Measurements from ENCODE around the gene ZBTB42.

ZBTB42 gene

DNA sequence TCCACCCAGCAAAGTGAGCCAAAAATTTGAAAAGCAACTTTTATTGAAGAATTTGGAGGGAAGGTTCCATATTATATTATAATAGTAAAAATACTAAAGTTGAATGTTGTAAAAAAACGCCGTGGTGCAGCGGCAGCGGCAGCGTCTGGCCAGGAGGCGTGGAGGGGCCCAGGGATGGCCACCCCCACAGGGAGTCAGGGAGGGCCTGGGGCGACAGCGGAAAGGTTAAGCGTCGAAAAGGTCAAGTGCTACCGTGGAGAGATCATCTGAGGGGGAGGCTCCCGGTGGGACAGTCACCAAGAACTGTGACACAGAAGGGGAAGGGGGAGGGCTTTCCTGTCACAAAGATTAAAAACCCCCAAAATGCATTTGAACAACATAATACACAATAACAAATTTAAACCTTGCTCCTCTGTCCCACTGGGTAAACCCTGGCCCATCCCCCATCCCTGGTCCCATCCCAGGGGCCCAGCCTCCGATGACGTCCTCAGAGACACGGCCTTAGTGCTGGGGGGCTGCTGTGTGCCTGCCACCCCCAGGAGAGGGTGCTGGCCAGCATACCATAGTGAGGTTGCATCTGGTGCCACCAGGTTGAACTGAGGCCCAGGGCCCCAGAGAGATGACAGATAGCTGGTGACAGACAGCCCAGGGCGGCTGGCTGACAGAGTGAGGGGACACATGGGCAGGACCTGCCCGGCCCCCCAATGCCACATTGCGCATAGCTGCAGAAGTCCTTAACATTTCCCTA is 31.4 kb upstream of the ZBTB42 start:
- no peak for DNase-seq

DNA sequence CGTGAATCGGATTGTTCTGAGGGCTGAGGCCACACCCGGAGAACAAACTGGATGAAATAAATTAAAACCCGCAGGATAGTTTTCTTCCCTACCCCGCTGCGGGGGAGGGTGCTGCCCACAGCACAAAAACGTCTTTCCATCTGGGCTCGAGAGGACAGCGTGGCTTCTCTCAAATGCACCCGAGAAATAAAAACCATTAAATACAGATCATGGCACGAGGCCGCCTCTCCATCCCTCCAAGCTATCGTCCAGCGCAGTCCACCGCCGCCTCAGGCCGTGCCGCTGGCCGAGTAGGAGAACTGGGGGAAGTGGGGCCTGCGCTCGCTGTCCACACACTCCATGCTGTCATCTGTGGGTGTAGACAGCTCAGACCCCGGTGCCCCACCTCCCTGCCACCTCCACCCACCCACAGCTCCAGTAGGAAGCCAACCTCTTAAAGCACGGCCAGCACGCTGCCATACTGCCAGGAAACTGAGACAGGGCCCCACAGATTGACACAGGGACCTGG is 30.8 kb upstream of the ZBTB42 start:
- no peak for DNase-seq

DNA sequence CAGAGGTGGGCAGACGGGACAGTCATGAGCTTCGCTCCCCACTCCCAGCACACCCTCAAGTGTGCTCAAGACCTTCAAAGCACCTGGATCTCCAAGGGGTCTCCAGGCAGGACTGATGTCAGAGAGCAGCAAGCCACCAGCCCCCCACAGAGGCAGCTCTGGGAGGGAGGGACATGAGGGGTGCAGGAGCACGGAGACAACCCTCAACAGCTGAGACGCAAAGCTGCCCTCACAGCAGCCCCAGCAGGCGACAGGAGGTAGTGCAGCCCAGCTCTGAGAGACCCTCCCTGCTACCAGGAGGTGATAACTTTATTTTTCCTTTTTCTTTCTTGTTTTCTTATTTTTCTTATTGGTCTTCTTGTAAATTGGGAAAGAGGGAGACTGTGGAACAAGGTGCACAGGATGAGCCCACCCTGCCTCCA is 30.0 kb upstream of the ZBTB42 start:
- no peak for DNase-seq

DNA sequence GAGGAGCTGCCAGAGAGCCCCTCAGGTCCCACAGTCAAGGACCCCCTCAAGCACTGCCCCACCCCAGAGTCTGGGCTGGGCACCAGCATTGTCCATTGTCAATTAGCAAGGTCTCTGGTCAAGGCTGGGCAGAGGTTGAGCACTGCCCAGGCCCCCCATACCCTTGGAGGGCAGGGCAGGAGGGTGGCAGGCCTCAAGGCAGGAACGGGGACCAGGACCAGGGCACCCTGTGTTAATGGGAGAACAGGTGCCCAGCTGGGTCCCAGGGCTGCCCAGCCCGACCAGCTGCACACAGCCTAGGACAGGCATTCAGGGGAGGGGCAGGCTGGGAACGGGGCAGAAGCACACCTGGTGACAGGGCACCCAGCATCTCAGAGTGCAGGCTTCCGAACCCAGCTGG is 29.5 kb upstream of the ZBTB42 start:
- no peak for DNase-seq

DNA sequence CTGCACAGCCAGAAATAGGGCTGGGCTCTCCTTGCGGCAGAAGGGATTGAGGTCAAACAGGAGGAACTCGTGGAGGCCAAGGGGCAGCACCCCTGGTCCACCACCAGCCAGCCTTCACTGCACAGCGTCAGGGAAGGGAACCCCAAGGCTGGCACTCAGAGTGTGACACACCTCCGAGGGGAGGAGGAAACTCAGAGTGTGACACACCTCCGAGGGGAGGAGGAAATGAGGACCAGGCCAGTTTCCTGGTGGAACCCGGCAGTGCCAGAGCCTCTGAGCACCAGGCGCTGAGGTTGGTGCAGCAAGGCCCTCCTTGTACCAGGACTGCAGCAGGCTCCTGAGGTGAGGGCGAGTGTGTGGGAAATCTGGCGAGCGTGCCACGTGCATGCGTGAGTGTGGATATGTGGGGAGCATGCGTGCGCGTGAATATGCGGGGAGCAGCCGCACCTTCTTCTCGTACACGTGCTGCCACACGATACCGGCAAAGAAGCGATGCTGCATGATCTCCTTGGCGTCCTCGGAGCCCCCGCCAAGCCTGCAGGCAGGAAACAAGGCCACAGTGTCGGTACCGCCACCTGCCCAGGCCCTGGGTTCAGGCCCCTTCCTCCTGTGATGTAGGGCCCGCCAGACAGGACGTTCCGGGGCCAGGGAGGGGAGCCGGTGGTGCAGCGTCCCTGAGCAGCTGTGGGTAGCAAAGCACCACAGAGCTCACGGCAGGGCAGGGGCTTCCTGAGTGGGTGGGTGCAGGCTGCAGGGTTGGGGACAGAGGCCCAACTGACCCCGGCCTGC is 28.8 kb upstream of the ZBTB42 start:
- no peak for DNase-seq

DNA sequence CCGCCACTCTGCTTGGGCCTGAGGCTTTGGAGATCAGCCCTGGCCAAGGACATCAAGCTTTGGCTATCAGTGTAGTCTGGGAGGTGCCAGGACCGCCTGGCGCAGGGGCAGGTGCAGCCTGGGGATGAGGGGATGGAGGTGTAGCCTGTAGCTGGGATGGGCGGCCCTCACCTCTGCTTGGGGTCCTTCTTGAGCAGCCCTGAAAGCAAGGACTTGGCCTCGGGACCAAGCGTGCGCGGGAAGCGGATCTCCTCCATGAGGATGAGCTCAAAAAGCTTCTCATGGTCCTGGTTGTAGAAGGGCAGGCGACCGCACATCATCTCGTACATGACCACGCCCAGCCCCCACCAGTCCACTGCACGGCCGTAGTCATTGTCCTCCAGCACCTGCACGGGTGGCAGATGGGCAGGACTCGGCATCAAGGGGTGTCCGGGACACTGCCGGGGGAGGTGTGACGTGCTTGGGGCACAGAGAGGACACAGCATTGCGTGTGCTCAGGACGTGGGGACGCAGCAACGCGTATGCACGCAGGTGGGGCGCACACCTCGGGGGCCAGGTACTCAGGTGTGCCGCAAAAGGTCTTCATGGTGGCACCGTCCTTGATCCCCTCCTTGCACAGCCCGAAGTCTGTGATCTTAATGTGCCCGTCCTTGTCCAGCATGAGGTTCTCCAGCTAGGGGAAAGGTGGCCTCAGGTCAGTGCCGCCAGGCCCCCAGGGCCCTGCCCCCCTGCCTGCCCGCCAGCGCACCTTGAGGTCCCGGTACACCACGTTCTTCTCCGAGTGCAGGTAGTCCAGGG is 28.0 kb upstream of the ZBTB42 start:
- DNase-seq, result no peak

DNA sequence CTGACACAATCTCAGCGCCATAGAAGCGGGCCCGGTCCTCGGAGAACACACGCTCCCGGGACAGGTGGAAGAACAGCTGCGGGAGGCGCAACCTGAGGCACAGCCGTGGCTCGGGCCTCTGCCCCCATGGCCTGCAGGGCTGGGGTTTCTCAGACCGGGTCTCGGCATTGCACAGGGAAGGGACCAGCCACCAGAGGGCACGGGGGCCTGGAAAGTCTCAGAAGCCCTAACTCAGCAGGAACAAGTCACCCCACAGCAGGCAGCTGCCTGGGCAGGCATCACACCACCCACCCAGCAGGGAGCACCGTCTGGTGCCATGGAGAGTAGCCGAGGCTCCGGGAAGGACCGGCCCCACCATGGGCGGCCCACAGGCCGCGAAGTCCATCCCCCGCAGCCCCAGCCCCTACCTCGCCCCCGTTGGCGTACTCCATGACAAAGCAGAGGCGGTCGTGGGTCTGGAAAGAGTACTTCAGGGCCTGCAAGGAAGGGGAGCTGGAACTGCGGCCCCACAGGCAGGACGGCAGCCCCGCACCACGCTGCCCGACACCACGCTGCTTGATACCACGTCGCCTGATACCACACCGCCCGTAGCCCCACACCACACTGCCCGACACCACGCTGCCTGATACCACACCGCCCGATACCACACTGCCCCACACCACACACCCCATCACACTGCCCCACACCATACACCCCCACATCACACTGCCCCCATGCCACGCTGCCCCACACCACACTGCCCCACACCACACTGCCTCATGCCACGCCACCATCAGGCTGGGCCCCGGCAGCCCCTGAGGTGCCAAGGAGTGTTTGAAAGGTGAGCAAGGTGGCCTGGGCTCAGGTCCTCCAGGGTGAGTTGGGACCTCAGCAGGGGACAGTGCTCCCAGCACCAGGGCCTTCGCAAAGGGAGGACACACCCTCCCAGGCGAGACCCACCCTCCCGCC is 27.1 kb upstream of the ZBTB42 start:
- no peak for DNase-seq

DNA sequence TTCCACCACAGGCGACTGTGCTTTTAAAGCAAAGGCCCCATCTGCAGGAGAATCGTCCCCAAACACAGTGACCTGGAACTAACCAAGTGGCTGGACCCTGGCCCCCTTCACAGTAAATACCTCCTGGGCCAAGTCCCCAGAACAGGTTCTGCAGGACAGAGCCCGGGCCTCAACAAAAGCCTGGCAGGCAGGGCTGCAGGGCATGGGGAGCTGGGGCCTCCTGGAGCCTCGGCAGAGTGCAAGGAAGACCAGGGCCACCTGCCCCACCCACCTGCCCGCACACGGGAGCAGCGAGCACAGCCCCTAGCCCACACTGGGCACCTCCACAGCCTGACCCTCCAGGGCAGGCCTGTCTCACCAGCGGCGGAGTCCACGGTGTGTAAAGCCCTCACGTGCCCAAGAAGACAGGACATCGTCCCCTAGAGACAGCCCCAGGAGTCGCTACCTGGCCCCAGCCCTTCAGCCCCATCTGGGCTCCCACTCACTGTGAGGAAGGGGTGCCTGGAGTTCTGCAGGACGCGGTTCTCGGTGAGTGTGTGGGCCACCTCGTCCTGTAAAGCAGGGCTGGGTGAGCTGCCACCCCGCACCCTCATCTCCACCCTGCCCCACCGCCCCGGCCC is 26.3 kb upstream of the ZBTB42 start:
- DNase-seq, result no peak

DNA sequence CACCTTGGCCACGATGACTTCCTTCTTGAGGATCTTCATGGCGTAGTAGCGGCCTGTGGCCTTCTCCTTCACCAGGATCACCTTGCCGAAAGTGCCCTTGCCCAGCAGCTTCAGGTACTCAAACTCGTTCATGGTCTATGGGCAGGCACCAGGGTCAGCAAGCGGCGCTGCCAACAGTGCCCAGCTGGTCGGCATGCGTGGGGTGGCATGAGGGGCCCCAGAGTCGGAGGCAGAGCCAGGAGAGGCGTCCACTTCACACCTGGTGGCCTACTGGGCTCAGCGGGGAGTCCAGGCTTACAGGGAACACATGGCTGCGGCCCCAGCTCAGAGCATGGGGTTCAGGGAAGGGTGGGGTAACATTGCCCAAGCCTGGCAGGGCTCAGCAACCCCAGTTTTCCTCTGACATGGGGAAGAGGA is 25.8 kb upstream of the ZBTB42 start:
- DNase-seq, result no peak

DNA sequence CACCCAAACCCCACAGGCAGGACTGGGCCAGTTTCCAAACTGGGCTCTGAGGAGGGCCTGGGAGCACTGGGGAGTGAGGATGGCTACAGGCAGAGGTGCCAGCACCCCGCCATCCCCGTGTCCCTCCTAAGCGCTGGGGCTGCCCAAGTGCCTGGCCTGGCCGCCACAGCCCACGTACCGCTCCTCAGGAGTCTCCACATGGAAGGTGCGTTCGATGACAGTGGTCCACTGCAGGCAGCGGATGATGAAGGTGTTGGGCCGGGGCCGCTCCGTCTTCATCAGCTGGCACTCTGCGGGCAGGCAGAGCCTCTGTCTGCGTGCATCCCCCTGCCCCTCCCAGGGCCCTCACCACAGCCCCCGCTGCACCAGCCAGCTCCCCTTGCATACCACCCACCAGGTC is 24.4 kb upstream of the ZBTB42 start:
- no peak for DNase-seq

DNA sequence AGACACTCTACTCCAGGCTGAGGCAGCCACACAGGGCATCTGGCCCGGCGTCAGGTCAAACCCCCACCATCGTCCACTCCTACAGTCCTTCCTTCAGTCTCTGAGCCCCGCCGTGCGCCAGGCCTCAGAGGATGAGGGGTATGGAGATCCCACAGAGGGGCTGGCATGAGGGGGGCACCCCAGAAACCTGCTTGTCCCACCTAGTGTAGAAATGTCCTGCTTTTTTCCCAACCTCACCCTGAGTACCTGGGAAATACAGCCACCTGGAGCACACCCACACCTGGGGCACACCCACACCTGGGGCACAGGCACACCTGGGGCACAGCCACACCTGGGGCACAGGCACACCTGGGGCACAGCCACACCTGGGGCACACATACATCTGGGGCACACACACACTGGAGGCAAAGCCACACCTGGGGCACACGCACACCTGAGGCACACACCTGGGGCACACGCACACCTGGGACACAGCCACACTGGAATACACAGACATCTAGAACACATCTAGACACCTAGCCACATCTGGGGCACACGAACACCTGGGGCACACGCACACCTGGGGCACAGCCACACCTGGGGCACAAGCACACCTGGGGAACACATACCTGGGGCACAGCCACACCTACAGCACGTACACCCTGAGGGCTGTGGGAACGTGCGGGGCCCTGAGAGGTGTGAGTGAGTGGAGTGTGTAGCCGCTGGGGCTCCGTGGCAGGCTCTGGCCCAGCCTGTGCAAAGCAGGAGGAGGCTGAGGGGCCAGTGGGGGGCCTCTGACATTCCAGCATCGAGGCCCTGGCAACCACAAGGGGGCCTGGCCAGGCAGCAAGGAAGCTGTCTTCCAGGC is 23.7 kb upstream of the ZBTB42 start:
- no peak for DNase-seq

DNA sequence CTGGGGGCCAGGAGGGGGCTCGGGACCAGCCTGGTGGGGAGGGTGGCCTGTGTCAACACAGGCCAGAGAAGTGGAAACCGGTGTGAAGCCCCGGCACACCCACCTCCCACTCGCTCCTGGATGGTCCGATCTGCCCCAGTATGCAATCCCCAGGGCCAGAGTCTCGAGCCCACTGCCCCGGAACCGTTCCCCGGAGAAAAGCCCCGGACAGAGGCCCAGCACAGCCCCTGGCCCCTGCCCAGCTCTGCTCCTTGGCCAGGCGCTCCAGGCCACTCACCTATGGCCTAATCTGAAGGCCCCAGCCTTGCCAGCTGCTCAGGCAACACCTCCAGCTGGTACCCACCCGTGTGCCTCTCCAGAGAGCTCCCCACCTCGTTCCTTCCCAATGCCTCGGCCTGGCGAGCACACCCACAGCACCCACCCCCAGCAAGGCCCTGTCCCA is 23.1 kb upstream of the ZBTB42 start:
- DNase-seq, result no peak

DNA sequence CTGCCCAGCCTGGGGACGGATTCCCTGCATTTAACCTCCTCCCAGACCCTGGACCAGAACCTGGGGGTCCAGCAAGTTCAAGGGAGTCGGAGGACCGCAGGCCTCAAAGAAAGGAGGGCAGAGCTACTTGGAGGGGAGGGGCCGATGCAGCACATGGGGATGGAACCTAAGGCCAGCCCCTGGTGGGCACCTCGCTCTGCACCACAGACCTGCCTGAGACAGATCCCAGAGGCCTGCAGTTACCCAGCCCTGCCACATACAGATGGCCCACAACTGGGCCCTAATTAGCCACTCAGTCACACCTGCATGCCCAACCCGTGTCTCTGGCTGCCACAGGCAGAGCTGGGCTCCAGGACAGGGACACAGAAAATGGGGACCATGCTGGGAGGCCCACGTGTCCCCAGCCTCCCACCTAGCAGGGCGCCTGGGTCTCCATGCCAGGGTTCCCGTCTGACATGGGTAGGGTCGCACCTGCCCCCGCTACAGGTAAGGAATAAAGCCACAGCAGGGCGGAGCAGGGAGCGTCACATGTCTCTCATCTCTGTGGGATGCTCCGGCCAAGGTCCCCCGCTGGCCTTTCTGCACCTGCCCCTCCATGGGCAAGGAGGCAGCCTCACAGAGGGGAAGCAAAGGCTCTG is 22.1 kb upstream of the ZBTB42 start:
- DNase-seq, result no peak

DNA sequence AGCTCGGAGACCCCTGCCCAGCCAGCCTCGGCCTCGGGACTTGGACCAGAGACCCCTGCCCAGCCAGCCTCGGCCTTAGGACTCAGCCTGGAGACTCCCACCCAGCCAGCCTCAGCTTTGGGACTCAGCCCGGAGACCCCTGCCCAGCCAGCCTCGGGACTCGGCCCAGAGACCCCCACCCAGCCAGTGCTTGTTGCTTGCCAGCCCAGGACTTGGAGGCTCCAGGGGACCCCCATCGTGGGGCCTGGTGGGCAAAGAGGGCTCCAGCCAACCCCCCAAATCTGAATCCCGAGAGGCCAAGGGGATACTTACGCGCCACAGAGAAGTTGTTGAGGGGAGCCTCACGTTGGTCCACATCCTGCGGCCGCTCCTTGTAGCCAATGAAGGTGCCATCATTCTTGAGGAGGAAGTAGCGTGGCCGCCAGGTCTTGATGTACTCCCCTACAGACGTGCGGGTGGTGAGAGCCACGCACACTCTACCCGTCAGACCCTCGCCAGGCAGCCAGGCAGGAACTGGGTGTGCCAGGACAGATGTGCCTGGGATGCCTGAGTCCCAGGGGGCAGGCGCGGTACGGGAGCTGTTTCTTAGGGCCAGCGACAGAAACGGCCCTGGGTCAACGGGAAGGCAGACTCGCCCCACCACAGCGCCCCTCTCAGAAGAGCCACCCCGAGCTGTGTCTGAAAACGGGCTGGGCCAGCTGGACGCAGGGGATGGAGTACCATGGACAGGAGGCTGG is 21.0 kb upstream of the ZBTB42 start:
- no peak for DNase-seq

DNA sequence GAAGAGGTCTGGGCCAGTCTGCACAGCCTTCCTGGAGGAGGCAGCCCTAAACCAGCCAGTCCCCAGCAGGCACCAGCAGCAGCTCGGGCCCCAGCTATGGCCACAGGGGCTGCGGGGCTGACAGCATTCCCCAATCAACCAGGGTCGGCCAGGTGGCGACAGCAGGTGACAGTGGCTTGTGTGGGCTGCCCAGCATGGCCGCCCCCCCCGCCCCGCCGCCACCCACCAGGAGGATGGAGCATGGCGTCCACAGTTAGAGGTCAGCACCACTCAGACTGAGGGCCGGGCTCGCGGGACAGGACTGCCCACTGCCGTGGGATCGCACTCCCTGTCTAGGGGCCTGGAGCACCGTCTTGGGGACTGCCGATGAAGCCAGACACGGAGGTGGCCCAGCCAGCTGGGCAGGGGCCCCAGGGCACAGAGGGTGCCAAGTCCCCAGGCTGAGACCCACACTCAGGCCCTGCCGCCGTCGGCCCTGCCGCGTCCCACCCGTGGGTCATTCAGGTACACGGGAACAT is 20.3 kb upstream of the ZBTB42 start:
- no peak for DNase-seq

DNA sequence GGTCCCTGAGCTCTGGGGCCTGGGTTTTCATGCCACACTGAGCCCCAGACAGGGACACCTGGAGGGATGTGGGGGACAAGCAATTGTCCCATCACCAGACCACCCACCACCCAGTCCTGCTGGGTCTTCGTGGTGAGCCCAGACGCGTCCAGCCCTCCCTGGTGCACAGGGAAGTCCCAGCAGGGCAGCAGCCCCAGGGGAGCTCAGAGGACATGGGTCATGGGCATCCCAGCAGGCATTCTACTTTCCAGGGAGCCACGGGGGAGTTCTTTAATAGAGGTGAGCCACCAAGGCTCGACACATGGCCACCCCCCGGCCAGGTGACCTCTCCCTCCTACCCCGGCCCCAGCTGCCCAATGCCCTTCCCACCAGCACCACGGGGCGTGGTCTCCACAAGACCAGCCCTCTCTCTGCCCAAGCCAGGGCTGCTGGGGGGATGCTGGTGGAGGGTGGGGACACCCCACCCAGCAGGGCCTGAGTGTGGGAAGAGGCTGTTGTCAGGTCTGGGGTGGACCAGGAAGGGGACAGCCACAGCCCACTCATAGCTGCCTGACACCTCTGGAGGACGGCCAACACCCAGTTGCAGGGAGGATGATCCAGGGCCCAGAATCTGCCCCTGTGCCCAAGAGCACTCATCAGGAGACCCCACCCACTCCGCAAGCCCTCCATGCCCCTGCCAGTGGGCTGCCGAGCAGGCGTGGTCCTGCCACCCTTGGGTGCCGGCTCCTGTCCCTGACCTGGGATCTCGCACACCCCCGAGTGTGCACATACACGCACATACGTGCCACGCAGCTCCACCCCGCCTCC is 19.4 kb upstream of the ZBTB42 start:
- DNase-seq, result no peak

DNA sequence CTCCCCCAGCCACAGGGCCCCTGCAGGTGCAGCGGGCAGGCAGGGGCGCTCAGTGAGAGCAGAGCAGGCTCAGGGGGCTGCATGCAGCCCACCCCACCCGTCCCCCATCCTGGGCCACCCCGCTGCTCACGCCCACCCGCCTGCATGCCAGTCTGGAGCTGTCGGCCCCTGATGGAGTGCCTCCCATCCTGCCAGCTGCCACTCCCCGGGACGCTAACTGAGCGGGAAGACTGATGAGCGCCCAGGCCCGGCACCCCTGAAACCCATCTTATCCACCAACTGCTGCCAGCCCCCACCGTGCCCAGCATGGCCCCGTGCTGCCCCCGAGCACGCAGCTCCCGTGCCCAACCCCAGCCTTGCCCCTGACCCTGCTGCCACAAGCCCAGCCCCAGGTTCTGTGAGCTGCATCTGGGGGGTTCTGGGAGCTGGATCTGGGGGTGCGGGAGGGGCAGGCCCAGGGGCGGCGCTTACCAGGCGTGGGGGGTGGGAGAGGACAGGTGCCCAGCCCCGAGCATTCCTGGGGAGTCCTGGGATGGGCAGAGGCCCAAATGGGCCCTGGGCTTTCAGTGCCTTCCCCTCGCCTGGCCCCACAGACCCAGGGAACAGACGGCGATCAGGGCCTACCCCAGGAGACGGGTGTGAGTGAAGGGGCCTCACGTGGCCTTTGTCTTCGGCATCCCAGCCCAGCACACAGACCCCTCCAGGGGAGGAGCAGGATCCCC is 18.7 kb upstream of the ZBTB42 start:
- no peak for DNase-seq

DNA sequence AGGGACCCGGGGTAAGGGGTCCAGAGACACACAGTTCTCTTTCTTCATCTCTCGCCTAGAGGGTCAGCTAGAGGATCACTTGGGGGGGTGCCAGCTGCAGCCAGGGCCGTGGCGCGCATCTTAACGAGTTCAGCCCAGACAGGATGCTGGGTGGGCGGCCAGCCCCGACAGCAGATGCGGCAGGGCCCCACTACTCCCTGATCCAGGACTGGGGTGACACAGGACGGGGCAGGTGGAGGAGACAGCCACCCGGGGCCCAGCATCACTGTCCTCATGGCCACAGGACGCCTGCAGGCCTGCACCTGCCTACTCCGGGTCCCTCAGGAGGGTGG is 18.1 kb upstream of the ZBTB42 start:
- DNase-seq, result no peak
